Cardiac muscle cell (in vitro differentiated cells and primary cell): ENCODE data around the gene ERBB4. TPM values are rescaled to one million over a fixed set of nuclear protein-coding genes. Genes with fewer than 3 reads are reported as not detected.

Experiments
- DNase-seq, 2 donors: peaks; one replicate each; pipeline versions ENCODE4 v3.0.0 to v3.0.0-alpha.2; 2010 to 2017; ENCODE audit warnings: low read depth in 1 of 2, low spot score in 1 of 2
- H3K27ac ChIP-seq: fragments of 200-600 bp; sonication (generic); 2 replicates; pipeline ENCODE4 v1.5.1; 2016
- H3K27me3 ChIP-seq: fragments of 200-600 bp; sonication (generic); 2 replicates; pipeline ENCODE4 v1.6.0; 2016; ENCODE audit warnings: control low read depth
- H3K36me3 ChIP-seq: fragments of 200-600 bp; sonication (generic); 2 replicates; pipeline ENCODE4 v1.5.1; 2016; ENCODE audit warnings: control low read depth
- H3K4me1 ChIP-seq: fragments of 200-600 bp; sonication (generic); 2 replicates; pipeline ENCODE4 v1.8.1; 2017; ENCODE audit warnings: low read depth, mild to moderate bottlenecking, mixed run types
- H3K4me3 ChIP-seq: fragments of 200-600 bp; sonication (generic); 2 replicates; pipeline ENCODE4 v1.5.1; 2016; ENCODE audit warnings: mild to moderate bottlenecking
- H3K9me3 ChIP-seq: fragments of 200-600 bp; sonication (generic); 2 replicates; pipeline ENCODE4 v1.5.1; 2017; ENCODE audit warnings: low read depth, mild to moderate bottlenecking, control low read depth
- polyA plus RNA-seq: library from polyadenylated mRNA; unstranded; fragments of >200 nt; fragmentation: Nextera tagmentation; extraction: Ambion mirVana; gene quantifications from 2 replicates; pipeline ENCODE4 v1.2.1, GENCODE V29; 2016
- total RNA-seq: library from RNA; depleted of rRNA; stranded (reverse); fragments of >200 nt; gene quantifications from 2 replicates; pipeline ENCODE4 v1.2.3, GENCODE V29; 2016
- TF ChIP-seq, protein P1 (sequence below): IDR thresholded peaks from 2 replicates; pipeline ENCODE4 v1.5.1; 2012; ENCODE audit warnings: low read depth, mild to moderate bottlenecking, low read length

ERBB4 gene
- total and polyA plus RNA-seq, 2 experiments from 2014 or later, result 38.1 to 42.1 TPM

DNA sequence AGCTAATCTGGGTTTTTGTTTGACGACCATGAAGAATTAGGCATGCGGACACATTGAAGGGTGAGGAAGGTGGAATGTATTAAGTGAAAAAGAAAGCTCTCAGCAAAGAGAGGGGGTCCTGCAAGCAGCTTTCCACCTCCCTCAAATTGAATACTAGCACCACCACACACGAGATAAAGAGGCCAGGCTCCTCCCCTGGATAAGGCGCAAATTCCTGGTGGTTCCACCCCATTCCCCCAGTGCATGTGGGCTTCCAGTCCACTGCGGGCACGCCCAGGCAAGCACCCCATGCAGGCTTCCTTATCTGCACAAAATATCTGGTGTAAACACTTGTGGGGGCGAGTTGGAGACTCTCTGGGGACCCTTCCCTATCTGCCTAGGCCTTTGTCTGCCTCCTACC, 1124.9 kb downstream of the ERBB4 start:
- Histone ChIP-seq H3K27ac (no peak overlapping the region), H3K36me3 (peaks cover 2% of the 10 kb centered on the region), H3K4me3 (no peak overlapping the region), H3K4me1 (peaks cover 2% of the 10 kb centered on the region), H3K9me3 (no peaks in the 10 kb centered on the region), H3K27me3 (no peaks in the 10 kb centered on the region)
- TF ChIP-seq, protein P1, sequence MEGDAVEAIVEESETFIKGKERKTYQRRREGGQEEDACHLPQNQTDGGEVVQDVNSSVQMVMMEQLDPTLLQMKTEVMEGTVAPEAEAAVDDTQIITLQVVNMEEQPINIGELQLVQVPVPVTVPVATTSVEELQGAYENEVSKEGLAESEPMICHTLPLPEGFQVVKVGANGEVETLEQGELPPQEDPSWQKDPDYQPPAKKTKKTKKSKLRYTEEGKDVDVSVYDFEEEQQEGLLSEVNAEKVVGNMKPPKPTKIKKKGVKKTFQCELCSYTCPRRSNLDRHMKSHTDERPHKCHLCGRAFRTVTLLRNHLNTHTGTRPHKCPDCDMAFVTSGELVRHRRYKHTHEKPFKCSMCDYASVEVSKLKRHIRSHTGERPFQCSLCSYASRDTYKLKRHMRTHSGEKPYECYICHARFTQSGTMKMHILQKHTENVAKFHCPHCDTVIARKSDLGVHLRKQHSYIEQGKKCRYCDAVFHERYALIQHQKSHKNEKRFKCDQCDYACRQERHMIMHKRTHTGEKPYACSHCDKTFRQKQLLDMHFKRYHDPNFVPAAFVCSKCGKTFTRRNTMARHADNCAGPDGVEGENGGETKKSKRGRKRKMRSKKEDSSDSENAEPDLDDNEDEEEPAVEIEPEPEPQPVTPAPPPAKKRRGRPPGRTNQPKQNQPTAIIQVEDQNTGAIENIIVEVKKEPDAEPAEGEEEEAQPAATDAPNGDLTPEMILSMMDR, result no peak
- no peak for DNase-seq

DNA sequence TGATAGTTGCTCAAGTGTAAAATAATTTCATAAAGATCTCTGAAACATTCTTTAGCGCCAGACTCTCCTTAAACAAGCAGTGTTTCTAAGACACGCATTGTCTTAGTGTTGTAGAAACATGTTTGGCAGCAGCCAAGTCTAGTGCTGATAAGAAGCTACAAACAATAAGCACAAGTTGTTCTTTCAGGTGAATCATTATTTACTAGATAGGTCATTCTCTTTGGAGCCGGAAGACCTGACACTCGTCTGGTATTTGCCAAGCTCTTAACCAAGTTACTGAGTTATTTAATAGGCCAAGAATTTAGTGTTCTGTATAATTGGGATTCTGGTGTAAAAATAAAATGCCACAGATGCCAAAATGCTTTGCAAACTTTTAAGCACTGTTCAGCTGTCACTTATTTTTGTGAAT, 1130.1 kb downstream of the ERBB4 start:
- TF ChIP-seq, protein P1, result no peak
- H3K4me1 ChIP-seq, result peaks cover 8% of the 10 kb centered on the region
- H3K27me3 ChIP-seq, result no peaks in the 10 kb centered on the region
- H3K4me3 ChIP-seq, result no peak overlapping the region
- peak; percentile 1 to 33 for DNase-seq
- no peaks in the 10 kb centered on the region for H3K9me3 ChIP-seq
- H3K27ac ChIP-seq, result peak overlapping the region; percentile 27
- H3K36me3 ChIP-seq, result no peaks in the 10 kb centered on the region

DNA sequence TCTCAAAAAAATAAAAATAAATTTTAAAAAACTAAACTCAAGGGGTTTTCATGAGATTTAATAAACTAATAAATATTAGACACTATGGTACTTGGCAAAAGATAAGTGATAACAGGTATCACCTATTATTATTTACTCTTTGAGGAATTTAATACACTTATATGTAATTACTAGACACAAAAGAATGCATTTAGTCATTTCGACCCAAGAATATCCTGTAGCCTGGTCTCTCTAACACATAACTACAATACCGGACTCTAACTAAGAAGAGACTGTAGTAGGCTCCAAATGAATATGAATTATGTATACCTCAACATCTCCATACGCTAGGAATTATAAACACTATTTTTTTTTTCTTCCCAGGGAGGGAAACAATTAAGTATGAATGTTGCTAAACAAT, 1131.5 kb downstream of the ERBB4 start:
- TF ChIP-seq, protein P1, result no peak
- DNase-seq, result no peak
- peaks cover 8% of the 10 kb centered on the region for H3K4me1 ChIP-seq
- no peaks in the 10 kb centered on the region for H3K9me3 ChIP-seq
- H3K27ac ChIP-seq, result no peak overlapping the region
- H3K4me3 ChIP-seq, result no peak overlapping the region
- no peaks in the 10 kb centered on the region for H3K36me3 ChIP-seq
- H3K27me3 ChIP-seq, result no peaks in the 10 kb centered on the region

DNA sequence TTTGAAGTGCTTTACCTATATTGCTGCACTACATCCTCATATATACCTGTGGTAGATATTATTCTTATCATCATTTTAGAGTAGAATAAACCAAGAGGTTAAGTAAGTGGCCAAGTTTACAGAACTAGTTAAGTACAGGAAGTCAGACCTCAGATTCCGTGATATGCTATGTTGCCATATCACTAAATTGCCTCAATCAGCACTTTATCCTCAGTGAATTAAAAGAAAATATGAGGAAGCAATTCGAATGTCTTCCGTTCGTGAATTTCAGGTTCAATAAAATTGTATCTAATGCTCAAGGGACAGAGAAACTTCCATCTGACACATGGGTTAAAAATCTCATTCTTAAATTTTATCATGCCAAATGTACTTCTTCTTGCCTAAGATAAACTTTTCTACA, 1133.6 kb downstream of the ERBB4 start:
- Histone ChIP-seq H3K4me1 (peaks cover 8% of the 10 kb centered on the region), H3K27ac (no peak overlapping the region), H3K9me3 (no peaks in the 10 kb centered on the region), H3K4me3 (no peak overlapping the region), H3K27me3 (no peaks in the 10 kb centered on the region), H3K36me3 (no peaks in the 10 kb centered on the region)
- TF ChIP-seq, protein P1, result no peak
- no peak for DNase-seq

DNA sequence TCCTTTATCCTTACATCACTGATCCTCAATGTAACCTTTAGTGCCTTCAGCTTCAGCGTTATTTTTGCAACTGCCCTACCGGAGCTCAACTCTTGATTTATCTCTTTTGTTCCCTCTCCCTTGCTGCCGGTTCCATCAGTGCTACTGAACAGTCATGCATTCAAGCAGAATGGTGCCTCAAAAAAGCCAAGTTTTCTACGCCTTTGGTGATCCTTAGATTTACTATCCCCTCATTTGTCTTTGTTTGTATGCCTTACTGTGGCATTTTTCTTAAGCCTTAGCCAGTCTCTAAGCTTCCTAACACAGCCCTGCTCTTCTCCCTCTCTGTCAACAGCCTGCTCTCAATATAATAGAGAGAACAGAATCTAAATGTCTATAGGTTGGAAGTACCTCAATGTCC, 1134.5 kb downstream of the ERBB4 start:
- H3K36me3 ChIP-seq, result no peaks in the 10 kb centered on the region
- no peak for DNase-seq
- H3K9me3 ChIP-seq, result no peaks in the 10 kb centered on the region
- no peak overlapping the region for H3K27ac ChIP-seq
- H3K4me1 ChIP-seq, result peaks cover 8% of the 10 kb centered on the region
- H3K4me3 ChIP-seq, result no peak overlapping the region
- no peaks in the 10 kb centered on the region for H3K27me3 ChIP-seq
- TF ChIP-seq, protein P1, result no peak

DNA sequence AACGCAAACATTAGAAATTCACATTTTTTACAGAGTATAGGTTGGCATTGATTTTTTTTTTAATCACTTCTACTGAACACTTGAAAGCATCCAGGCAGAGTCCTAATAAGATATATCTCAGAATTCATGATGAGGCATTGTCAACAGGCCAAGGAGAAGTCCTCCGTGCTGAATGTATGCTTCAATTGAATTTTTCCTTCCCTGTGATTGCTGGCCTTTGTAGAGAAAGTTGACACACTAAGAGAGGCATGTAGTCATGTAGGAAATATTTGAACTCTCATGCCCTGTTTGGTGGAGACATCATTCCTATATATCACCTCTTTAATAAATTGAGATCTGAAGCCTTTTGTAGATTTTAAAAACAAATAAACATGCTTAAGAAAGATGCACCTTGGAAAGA, 1137.3 kb downstream of the ERBB4 start:
- Histone ChIP-seq H3K27me3 (no peaks in the 10 kb centered on the region), H3K9me3 (no peaks in the 10 kb centered on the region), H3K4me1 (no peaks in the 10 kb centered on the region), H3K27ac (no peak overlapping the region), H3K4me3 (no peak overlapping the region), H3K36me3 (no peaks in the 10 kb centered on the region)
- DNase-seq, result no peak
- TF ChIP-seq, protein P1, result no peak
